ENCODE results near the gene CRACDL. TPM values are rescaled to one million over a fixed set of nuclear protein-coding genes. Genes with fewer than 3 reads are reported as not detected.
A peak's percentile ranks its signal among the peaks of the same experiment; 100 is the strongest.

CRACDL gene
- total RNA-seq, 1 experiment from 2014 or later: not detected

DNA sequence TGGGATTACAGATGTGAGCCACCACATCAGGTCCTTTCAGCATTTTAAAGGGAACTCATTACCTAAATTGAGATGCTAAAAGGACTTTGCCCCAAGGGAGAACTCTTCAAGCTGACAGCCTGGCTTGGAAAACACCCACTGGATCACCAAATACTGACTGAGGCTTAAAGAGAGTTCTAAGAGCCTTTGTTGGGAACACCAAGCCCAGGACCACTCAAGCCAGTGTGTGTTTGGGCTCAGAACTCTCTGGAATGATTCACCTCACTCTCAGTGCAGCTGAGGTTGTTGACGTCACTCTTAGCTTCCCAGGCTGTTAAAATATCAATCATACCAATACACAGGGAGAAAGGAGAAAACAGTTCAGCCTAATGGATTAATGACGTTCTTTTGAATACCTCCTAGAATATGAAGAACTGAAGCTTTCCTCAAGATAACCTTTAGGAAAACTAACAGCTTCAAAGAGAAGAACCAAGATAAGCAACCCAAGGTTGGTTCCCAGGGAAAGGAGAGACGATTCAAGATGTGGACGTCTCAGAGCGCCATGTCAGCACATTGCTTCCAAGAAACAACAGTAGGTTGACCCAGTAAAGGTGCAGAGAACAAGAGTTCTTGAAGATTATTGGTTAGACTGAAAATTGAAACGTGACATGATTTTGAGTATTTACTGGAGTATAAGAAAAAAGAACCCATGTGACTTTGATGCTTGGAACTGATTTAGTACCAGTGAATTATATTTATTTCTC is 157.1 kb downstream of the CRACDL start:
- DNase-seq (ENCODE audit: low read depth): no peak
- in situ Hi-C loops (cut with HindIII; ENCODE audit: low pct_unique_long_range_greater_than_20kb, low sequenced_read_pairs): no loop called here

DNA sequence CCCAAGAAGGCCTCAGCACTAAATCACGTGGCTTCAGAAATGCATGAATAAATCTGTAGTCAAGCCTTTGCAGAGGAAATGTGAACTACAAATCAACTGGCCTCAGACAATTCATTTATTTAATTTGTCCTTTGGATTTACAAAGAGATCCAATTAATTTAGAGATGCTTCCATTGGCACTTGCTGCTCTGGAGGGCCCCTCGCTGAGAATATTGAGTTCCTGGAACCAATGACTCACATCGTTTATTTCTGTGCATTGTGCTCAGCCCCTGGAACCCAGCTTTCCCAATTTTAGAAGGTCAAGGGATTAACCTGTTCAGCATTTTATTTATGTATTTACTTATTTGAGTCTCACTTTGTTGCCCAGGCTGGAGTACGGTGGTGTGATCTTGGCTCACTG is 157.9 kb downstream of the CRACDL start:
- DNase-seq (ENCODE audit: low read depth): no peak
- in situ Hi-C loops (cut with HindIII; ENCODE audit: low pct_unique_long_range_greater_than_20kb, low sequenced_read_pairs): no loop called here

DNA sequence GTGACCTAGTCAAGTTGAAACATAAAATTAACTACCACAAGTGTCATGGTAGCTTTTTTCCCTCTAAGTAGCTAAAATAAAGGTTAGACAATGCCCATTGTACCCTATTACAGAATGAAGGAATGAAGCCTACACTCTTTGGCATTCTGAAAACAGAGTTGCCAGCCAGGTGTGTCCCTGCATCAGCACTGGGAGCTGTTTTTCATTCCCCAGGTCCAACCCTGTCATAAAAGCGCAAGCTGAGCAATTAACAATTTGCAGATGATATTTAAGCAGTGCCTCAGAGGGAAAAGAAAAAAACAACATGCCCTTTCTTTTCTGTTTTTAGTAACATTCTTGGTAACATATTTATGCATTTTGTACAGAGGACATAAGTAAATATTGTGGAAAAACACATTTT is 158.3 kb downstream of the CRACDL start:
- in situ Hi-C loops (cut with HindIII; ENCODE audit: low pct_unique_long_range_greater_than_20kb, low sequenced_read_pairs): no loop called here
- DNase-seq (ENCODE audit: low read depth): no peak

DNA sequence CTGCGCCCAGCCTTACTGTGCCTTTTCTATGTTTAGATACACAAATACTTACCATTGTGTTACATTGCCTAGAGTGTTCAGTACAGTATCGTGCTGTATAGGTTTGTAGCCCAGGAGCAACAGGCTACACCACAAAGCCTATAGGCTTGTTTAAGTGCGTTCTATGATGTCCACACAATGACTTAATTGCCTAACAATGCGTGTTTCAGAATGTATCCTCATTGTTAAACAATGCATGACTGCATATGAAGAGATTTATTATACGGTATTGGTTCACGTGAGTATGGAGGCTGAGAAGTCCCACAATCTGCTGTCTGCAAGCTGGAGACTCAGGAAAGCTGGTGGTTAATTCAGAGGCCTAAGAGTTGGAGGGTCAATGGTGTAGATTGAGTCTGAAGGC is 158.9 kb downstream of the CRACDL start:
- in situ Hi-C loops (cut with HindIII; ENCODE audit: low pct_unique_long_range_greater_than_20kb, low sequenced_read_pairs): no loop called here
- DNase-seq (ENCODE audit: low read depth): no peak

DNA sequence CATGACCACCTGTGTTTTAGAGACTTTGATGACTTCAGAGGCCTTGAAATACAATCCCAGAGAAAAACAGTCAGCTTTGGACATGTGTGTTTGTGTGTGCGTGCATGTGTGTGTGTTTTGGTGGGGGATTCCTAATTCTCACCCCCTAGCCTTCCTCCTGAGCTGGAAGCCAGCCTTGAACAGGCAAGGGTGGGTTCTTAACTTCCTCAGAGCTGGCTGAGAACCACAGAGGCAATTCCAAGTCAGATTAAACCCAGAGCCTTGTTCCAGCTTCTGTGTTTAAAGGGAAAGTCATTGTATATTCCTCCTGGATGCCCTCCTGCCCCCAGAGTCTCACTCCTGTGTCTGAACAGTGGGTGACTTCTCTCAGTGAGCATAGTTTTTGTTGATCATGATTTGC is 159.9 kb downstream of the CRACDL start:
- in situ Hi-C loops (cut with HindIII; ENCODE audit: low pct_unique_long_range_greater_than_20kb, low sequenced_read_pairs): no loop called here
- DNase-seq (ENCODE audit: low read depth): no peak

DNA sequence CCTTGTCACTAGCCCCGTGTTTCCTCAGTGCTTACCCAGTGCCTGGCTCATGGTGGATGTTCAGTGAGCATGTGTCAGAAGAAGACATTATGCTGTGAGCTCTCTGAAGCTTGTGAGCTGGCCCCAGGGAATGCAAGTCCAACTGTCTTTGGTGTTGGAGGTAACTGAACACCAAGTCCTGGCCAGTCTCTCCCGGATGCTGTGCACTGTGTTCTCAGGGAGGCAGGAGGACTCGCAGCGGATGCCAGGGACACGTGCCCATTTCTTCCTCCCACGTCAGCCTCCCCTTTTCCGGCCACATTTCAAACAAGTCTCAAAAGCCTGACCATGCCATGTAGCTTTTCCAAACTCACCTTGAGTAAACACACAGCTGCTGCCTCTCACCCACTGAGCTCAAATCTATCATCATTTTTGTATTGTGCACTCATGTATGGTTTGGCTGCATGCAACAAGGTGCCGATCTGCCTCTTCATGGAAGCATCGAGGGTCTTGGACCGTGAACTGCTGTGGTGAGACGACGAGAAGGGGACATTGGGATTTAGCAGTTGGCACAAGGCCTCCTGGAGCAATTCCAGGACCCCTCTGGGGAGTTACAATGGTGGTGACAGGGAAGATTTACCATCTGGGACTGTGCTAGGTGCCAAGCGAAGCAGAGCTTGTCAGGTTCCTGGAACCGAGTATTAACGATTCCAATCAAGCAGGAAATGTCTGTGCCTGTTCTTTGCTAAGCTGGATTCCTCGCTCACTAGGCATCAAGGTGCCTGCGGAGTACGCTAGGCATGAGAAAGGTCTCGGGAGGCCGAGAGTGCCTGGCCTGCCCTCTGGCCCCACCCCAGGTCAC is 160.7 kb downstream of the CRACDL start:
- in situ Hi-C loops (cut with HindIII; ENCODE audit: low pct_unique_long_range_greater_than_20kb, low sequenced_read_pairs): no loop called here

DNA sequence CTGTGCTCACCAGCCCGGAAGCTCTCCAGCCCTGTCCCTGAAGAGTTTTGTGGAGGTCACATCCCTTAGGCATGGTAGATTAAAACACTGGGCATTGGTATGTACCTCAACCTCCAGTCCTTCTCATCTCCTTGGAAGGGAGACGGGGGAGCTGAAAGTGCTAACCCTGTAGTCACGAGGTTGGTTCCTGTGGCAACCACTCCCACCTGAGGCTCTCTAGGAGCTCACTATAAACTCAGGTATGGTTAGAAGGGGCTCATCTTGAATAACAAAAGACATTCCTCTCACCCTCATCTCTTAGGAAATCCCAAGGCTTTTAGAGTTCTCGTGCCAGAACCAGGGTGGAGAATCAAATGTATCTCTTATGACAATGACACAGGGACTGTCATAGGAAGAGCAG is 162.1 kb downstream of the CRACDL start:
- DNase-seq (ENCODE audit: low read depth): no peak
- in situ Hi-C loops (cut with HindIII; ENCODE audit: low pct_unique_long_range_greater_than_20kb, low sequenced_read_pairs): no loop called here

More for the DNA sequence above, 160.7 kb downstream of the CRACDL start:
- no peak for DNase-seq (ENCODE audit: low read depth)

DNA sequence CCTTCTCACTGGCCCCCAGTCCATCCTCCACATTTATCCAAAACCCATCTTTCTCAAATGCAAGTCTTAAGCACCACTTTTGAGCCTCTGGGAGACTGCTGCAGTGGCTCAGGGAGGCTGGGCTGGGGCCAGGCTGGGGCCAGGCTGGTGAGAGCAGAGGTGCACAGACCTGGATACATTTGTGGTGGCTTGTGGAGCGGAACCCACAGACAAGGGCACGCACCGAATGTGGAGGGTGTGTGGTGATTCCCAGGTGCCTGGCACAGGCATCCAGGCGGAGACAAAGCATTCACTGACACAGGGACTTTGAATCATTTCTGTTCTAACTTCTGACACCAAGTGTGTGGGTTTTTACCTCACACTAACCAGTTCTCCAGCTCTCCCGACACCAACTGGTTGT is 162.9 kb downstream of the CRACDL start:
- DNase-seq (ENCODE audit: low read depth): no peak
- in situ Hi-C loops (cut with HindIII; ENCODE audit: low pct_unique_long_range_greater_than_20kb, low sequenced_read_pairs): no loop called here

DNA sequence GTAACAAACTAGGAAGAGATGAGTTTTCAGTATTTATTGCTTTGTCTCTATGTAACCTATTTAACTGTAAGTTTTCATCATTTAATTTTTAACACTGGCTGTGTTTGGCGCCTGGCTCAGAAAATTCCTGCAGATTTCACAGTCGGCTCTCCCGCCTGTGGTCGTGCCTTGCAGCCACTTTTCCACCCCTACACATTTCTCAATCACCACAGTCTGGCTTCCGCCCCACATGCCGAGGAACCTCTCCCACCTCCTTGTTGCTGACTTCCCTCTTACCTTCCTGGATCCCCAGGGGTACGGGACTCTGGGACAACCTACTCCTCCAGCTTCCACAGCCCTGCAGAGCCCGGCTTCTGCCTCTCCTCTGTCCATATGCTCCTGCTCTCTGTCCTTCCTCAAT is 163.5 kb downstream of the CRACDL start:
- in situ Hi-C loops (cut with HindIII; ENCODE audit: low pct_unique_long_range_greater_than_20kb, low sequenced_read_pairs): no loop called here
- no peak for DNase-seq (ENCODE audit: low read depth)

DNA sequence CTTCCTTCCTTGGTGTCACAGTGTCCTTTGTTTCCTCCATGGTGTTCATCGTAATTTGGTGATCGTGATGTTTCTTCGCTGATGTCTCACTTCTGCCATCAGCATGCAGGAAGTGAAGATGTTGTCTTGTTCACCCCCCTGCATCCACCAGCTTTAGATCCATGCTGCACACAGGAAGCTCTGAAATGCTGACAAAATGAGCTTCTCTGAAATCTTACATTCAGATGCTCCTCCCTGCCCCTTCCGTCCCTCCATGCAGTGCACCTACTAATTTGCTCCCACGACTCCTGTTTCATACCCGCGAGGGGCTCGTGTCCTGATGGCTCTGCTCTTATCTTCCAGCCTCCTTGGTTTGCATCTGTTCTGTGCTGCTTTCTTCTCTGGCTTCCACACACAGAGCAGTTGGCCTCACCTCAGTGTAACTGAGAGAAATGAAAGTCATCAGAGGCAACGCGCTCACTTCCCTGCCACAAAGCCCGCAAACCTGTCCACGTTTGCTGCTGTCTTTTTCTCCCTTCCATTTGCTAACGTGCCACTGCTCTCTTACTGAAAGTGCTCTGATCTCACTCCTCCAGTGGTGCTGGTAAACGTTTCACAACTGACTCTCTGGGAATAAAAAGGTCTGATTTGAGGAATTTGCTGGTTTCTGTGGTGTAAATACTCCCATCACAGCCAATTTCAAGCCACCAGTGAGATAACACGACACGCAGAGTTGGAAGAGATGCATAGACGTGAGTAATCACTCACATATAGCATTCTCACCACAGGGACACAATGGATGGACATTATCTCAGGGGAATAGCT is 164.1 kb downstream of the CRACDL start:
- in situ Hi-C loops (cut with HindIII; ENCODE audit: low pct_unique_long_range_greater_than_20kb, low sequenced_read_pairs): no loop called here
- DNase-seq (ENCODE audit: low read depth): no peak

DNA sequence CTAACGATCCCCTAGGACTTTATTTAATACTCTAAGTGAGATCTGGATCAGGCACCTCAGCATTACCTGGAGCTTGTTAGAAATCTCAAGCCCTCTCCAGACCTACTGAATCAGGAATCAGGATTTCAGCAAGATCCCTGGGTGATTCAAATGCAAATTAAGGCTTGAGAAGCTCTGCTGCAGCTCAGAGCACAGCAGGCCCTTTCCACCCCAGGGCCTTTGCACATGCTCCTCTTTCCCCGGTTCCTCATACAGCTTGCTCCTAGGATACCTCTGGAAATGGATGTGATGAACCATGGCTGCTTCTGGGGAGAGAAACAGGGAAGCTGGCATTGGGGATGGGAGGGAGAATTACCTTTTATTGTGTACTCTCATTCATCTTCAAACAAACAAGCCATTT is 164.8 kb downstream of the CRACDL start:
- in situ Hi-C loops (cut with HindIII; ENCODE audit: low pct_unique_long_range_greater_than_20kb, low sequenced_read_pairs): no loop called here
- no peak for DNase-seq (ENCODE audit: low read depth)

DNA sequence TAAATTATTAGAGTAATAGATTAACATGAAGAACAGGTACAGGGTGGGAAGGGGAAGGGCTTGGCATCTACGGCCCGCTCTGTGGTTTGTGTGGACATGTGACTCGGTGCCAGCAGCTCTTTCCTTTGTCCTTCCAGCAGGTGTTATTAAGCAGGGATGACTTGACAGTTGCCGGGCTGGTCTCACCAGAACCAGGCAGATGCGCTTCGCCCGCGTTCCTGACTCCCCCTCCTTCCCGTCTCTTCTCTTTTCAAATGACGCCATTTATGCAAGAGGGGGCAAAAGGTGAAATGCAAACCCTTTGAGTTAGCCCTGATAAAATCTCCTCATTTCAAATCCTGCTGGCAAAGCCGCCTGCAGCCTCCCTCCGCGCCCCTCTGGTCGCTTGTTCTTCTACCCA is 166.2 kb downstream of the CRACDL start:
- DNase-seq (ENCODE audit: low read depth): no peak
- in situ Hi-C loops (cut with HindIII; ENCODE audit: low pct_unique_long_range_greater_than_20kb, low sequenced_read_pairs): no loop called here

DNA sequence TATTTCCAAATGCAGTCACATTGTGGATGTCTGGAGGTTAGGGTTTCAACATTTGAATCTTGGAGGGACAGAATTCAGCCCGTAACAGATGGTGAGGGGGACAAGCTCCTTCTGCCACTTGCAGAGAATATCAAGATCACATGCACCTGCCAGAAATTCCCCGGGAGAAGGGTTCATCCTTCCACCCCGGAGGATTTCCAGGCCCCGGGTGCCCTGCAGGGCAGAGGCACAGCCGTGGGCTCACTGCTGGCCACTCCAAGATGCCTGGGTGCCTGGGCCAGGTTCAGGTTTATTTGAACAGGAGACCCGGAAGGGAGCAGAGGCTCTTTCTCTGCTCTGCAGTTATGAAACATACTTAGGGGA is 166.9 kb downstream of the CRACDL start:
- DNase-seq (ENCODE audit: low read depth): no peak
- in situ Hi-C loops (cut with HindIII; ENCODE audit: low pct_unique_long_range_greater_than_20kb, low sequenced_read_pairs): no loop called here

DNA sequence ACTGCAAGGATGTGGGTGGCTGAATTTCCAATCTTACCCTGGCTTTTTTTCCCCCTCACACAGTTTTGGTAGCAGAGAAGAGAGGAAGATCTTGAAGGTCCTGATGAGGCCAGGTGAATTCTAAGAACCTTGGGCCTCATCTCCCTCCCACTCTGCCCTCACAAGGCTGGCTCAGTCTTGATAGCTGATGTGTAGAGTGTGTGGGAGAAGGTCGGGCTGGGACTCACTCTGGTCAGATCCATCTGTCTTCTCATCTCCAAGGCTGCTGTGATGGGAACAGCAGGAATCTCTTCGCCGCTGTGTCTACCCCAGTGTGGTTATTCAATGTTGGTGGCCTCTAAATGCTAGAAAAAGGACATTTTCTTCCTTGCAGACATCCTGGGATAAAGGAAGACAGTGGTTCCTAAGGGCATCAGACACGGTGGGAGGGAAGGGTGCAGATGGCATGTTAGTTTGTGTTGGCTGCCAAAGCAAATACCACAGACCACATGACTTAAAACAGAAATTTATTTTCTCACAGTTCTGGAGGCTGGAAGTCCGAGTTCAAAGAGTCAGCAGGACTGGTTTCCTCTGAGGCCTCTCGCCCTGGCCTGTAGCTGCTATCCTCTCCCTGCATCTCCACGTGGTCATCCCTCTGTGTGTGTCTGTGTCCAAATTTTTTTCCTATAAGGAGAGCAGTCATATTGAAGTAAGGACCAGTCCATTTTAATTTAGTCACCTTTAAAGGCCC is 167.5 kb downstream of the CRACDL start:
- DNase-seq (ENCODE audit: low read depth): peak; percentile 49
- in situ Hi-C loops (cut with HindIII; ENCODE audit: low pct_unique_long_range_greater_than_20kb, low sequenced_read_pairs): no loop called here

DNA sequence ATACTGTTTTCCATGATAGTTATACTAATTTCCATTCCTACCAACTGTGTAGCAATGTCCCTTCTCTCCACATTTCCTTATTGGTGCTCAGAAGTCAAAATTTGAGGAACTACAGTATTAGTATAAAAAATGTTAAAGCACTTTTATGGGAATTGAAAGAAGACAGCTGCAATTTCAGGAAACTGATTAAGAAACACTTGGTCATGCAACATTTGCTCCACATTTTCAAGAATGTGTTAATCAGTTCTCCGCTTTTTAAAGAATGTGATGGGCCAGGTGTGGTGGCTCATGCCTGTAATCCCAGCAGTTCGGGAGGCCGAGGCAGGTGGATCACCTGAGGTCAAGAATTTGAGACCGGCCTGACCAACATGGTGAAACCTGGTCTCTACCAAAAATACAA is 171.5 kb downstream of the CRACDL start:
- DNase-seq (ENCODE audit: low read depth): no peak
- in situ Hi-C loops (cut with HindIII; ENCODE audit: low pct_unique_long_range_greater_than_20kb, low sequenced_read_pairs): no loop called here

DNA sequence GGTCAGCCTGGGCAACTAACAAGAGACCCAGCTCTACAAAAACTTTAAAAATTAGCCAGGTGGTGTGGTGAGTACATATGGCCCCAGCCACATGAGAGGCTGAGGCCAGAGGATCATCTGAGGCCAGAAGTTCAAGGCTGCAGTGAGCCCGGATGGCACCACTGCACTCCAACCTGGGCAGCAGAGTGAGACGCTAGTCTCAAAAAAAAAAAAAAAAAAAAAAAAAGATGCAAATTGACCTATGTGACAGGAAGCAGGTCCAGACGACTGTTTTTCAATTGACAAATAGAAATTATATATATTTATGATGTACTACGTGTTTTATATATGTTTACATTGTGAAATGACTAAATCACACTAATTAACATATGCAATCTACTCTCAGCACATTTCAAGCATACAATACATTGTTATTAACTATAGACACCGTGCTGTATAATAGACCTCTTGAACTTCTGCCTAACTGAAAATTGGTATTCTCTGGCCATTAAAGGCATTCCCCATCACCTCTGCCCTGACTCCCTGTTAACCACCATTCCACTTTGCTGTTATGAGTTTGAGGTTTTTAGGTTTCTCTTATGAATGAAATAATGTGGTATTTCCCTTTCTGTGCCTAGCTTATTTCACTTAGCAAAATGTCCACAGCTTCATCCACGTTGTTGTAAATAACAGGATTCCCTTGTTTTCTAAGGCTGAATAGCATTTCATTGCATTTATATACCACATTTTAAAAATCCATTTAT is 172.6 kb downstream of the CRACDL start:
- DNase-seq (ENCODE audit: low read depth): no peak
- in situ Hi-C loops (cut with HindIII; ENCODE audit: low pct_unique_long_range_greater_than_20kb, low sequenced_read_pairs): no loop called here

DNA sequence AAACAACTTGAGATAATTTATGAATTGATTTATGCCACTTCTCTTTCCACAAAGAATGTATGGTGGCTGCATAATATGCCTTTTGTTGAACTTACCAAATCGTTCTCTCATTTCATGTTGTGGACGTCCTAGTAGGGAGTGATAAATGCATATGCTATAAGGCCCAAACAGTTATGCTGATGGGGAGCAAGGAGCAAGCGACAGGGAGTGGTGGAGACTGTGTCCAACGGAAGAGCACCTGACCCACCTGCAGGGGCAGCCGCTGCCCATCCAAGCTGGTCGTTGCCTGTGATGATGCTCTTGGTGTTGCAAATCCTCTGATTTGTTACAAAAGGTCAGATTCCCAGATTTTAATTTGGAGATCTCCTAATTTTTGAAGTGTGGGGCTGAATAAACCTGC is 174.1 kb downstream of the CRACDL start:
- in situ Hi-C loops (cut with HindIII; ENCODE audit: low pct_unique_long_range_greater_than_20kb, low sequenced_read_pairs): no loop called here
- DNase-seq (ENCODE audit: low read depth): no peak

DNA sequence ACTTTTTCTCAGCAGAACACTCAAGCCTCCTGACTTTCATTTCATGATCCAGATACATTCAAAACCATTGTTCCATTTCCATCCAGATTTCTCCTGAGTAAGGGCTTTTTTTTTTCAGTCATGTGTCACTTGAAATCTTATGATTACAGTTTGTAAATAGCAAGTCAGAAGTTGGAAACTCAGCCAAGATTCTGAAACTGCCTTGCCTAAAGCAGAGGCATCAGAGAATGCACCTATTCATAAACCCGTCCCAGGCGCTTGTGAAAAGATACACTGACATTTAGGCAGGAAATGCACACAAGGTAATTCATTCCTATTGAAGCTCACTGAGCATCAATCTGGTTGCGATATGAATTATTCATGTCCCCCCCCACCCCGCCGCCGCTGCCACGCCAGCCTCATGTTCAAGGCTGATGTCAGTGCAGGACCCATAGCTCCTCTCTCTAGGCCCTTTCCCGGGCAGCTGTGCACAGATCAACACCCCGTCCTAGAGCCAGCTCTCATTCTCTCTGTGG is 174.7 kb downstream of the CRACDL start:
- in situ Hi-C loops (cut with HindIII; ENCODE audit: low pct_unique_long_range_greater_than_20kb, low sequenced_read_pairs): no loop called here
- DNase-seq (ENCODE audit: low read depth): no peak
